ENCODE measurements around the gene GTF3C5. TPM values are rescaled to one million over a fixed set of nuclear protein-coding genes. Genes with fewer than 3 reads are reported as not detected.

Gene GTF3C5
- total and polyA plus RNA-seq, 2 donors (not counting 1 experiment from before 2014, with no cell fraction given), result 32.2 to 32.4 TPM

DNA sequence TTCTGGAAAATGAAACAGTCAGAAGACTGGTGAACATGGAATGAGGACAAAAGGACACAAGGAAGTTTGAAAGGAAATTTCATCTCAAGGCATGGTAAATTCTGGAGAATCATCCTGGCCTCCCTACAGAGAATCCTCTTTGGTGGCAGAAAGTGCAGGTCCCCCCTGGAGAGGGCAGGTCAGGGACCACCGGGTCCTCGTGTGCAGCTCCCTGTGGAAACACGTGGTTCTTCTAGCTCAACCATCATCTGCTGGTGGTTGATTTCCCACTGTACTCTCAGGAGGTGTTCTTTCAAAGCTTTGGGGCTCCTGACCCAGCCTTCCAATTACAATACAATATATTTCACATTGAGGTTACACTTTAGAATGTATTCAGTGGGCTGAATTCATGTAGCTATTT, 2.6 kb upstream of the GTF3C5 start:
- Histone ChIP-seq H3K79me2 (ENCODE audit: control insufficient read depth, insufficient read depth, low read length) (peaks cover 27% of the 10 kb centered on the region), H3K9me3 (ENCODE audit: control insufficient read depth, insufficient read depth, low read depth, low read length) (no peaks in the 10 kb centered on the region), H3K4me1 (ENCODE audit: control insufficient read depth, extremely low read depth, insufficient read depth, low read length) (peaks cover 4% of the 10 kb centered on the region), H2AFZ (ENCODE audit: low read length) (no peak overlapping the region), H3K4me3 (replicated peaks in 1 of 4; ENCODE audit: control extremely low read depth in 1 of 4, insufficient read depth in 1 of 4, low read depth in 3 of 4, low read length in 4 of 4) (no peak overlapping the region), H3K36me3 (ENCODE audit: control insufficient read depth, insufficient read depth, low read length) (peaks cover 2% of the 10 kb centered on the region), H3K27ac (ENCODE audit: insufficient read depth, low read length) (no peak overlapping the region), H4K20me1 (ENCODE audit: control insufficient read depth, extremely low read depth, insufficient read depth, low read length) (no peaks in the 10 kb centered on the region), H3K4me2 (ENCODE audit: extremely low read depth, insufficient read depth, low read length) (no peak overlapping the region), H3K27me3 (ENCODE audit: control insufficient read depth, insufficient read depth, low read length) (no peaks in the 10 kb centered on the region), H3K9ac (ENCODE audit: insufficient read depth, low read length) (no peak overlapping the region)
- TF ChIP-seq EZH2 (IDR thresholded peaks at IDR 0.05; ENCODE audit: low read length, missing control alignments), result no peak
- TF ChIP-seq, protein P1, sequence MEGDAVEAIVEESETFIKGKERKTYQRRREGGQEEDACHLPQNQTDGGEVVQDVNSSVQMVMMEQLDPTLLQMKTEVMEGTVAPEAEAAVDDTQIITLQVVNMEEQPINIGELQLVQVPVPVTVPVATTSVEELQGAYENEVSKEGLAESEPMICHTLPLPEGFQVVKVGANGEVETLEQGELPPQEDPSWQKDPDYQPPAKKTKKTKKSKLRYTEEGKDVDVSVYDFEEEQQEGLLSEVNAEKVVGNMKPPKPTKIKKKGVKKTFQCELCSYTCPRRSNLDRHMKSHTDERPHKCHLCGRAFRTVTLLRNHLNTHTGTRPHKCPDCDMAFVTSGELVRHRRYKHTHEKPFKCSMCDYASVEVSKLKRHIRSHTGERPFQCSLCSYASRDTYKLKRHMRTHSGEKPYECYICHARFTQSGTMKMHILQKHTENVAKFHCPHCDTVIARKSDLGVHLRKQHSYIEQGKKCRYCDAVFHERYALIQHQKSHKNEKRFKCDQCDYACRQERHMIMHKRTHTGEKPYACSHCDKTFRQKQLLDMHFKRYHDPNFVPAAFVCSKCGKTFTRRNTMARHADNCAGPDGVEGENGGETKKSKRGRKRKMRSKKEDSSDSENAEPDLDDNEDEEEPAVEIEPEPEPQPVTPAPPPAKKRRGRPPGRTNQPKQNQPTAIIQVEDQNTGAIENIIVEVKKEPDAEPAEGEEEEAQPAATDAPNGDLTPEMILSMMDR (conservative IDR thresholded peaks at IDR 0.05 in 1 of 2, IDR thresholded peaks at IDR 0.05 in 1 of 2; ENCODE audit: low read depth in 1 of 2, low read length in 2 of 2), result no peak
- DNase-seq (ENCODE audit: low read depth in 2 of 2), result no peak

GRCh38 chr9:133029994-133030316, 842 bp upstream of the GTF3C5 start:
- no peaks in the 10 kb centered on the region for H3K27me3 ChIP-seq (ENCODE audit: control insufficient read depth, insufficient read depth, low read length)
- peak overlapping the region; percentile 88 for H3K27ac ChIP-seq (ENCODE audit: insufficient read depth, low read length)
- peak overlapping the region; percentile 76 for H3K4me2 ChIP-seq (ENCODE audit: extremely low read depth, insufficient read depth, low read length)
- H3K4me1 ChIP-seq (ENCODE audit: control insufficient read depth, extremely low read depth, insufficient read depth, low read length), result peaks cover 4% of the 10 kb centered on the region
- no peak for DNase-seq (ENCODE audit: low read depth in 2 of 2)
- no peaks in the 10 kb centered on the region for H4K20me1 ChIP-seq (ENCODE audit: control insufficient read depth, extremely low read depth, insufficient read depth, low read length)
- peak overlapping the region; percentile 71 for H2AFZ ChIP-seq (ENCODE audit: low read length)
- H3K36me3 ChIP-seq (ENCODE audit: control insufficient read depth, insufficient read depth, low read length), result peaks cover 2% of the 10 kb centered on the region
- H3K79me2 ChIP-seq (ENCODE audit: control insufficient read depth, insufficient read depth, low read length), result peaks cover 43% of the 10 kb centered on the region
- H3K9me3 ChIP-seq (ENCODE audit: control insufficient read depth, insufficient read depth, low read depth, low read length), result no peaks in the 10 kb centered on the region
- H3K4me3 ChIP-seq (replicated peaks in 1 of 4; ENCODE audit: control extremely low read depth in 1 of 4, insufficient read depth in 1 of 4, low read depth in 3 of 4, low read length in 4 of 4), result peak overlapping the region; percentile 93 to 100 (median 98)
- H3K9ac ChIP-seq (ENCODE audit: insufficient read depth, low read length), result peak overlapping the region; percentile 92
- TF ChIP-seq EZH2 (IDR thresholded peaks at IDR 0.05; ENCODE audit: low read length, missing control alignments), result no peak
- TF ChIP-seq, protein P1 (conservative IDR thresholded peaks at IDR 0.05 in 1 of 2, IDR thresholded peaks at IDR 0.05 in 1 of 2; ENCODE audit: low read depth in 1 of 2, low read length in 2 of 2), result no peak

GRCh38 chr9:133031130-133031422, 279 bp downstream of the GTF3C5 start:
- peaks cover 51% of the 10 kb centered on the region for H3K79me2 ChIP-seq (ENCODE audit: control insufficient read depth, insufficient read depth, low read length)
- H3K27me3 ChIP-seq (ENCODE audit: control insufficient read depth, insufficient read depth, low read length), result no peaks in the 10 kb centered on the region
- H3K4me3 ChIP-seq (replicated peaks in 1 of 4; ENCODE audit: control extremely low read depth in 1 of 4, insufficient read depth in 1 of 4, low read depth in 3 of 4, low read length in 4 of 4), result peak overlapping the region; percentile 85 to 100 (median 94)
- H3K9ac ChIP-seq (ENCODE audit: insufficient read depth, low read length), result peak overlapping the region; percentile 83
- peaks cover 2% of the 10 kb centered on the region for H3K36me3 ChIP-seq (ENCODE audit: control insufficient read depth, insufficient read depth, low read length)
- peaks cover 4% of the 10 kb centered on the region for H3K4me1 ChIP-seq (ENCODE audit: control insufficient read depth, extremely low read depth, insufficient read depth, low read length)
- no peaks in the 10 kb centered on the region for H4K20me1 ChIP-seq (ENCODE audit: control insufficient read depth, extremely low read depth, insufficient read depth, low read length)
- DNase-seq (ENCODE audit: low read depth in 2 of 2), result no peak
- H3K27ac ChIP-seq (ENCODE audit: insufficient read depth, low read length), result peak overlapping the region; percentile 88
- peak overlapping the region; percentile 87 for H3K4me2 ChIP-seq (ENCODE audit: extremely low read depth, insufficient read depth, low read length)
- no peaks in the 10 kb centered on the region for H3K9me3 ChIP-seq (ENCODE audit: control insufficient read depth, insufficient read depth, low read depth, low read length)
- H2AFZ ChIP-seq (ENCODE audit: low read length), result peak overlapping the region; percentile 77
- TF ChIP-seq, protein P1 (conservative IDR thresholded peaks at IDR 0.05 in 1 of 2, IDR thresholded peaks at IDR 0.05 in 1 of 2; ENCODE audit: low read depth in 1 of 2, low read length in 2 of 2), result no peak
- TF ChIP-seq EZH2 (IDR thresholded peaks at IDR 0.05; ENCODE audit: low read length, missing control alignments), result no peak
